Ishikawa (cell line): ENCODE results near the gene CACNG7.

Experiments
- CEBPB ChIP-seq: IDR thresholded peaks from 2 replicates; pipeline ENCODE4 v1.6.1; 2012
- CREB1 ChIP-seq: IDR thresholded peaks from 2 replicates; pipeline ENCODE4 v1.6.1; 2012; ENCODE audit warnings: low read depth
- EGR1 ChIP-seq: IDR thresholded peaks from 2 replicates; pipeline ENCODE4 v1.6.1; 2012
- EP300 ChIP-seq: IDR thresholded peaks from 2 replicates; pipeline ENCODE4 v1.6.1; 2012; ENCODE audit warnings: borderline replicate concordance
- FOXM1 ChIP-seq: IDR thresholded peaks from 2 replicates; pipeline ENCODE4 v1.6.1; 2012; ENCODE audit warnings: low read depth, borderline replicate concordance
- MAX ChIP-seq: IDR thresholded peaks from 2 replicates; pipeline ENCODE4 v1.6.1; 2012
- RAD21 ChIP-seq: IDR thresholded peaks from 2 replicates; pipeline ENCODE4 v1.6.1; 2012; ENCODE audit warnings: low read depth
- TAF1 ChIP-seq: IDR thresholded peaks from 2 replicates; pipeline ENCODE4 v1.6.1; 2012; ENCODE audit warnings: low read depth, mild to moderate bottlenecking
- TEAD4 ChIP-seq: IDR thresholded peaks from 2 replicates; pipeline ENCODE4 v1.6.1; 2012
- YY1 ChIP-seq: IDR thresholded peaks from 2 replicates; pipeline ENCODE4 v1.6.1; 2012; ENCODE audit warnings: low read depth

- TF ChIP-seq CREB1 (no peak), FOXM1 (no peak), TEAD4 (no peak), YY1 (no peak), EP300 (no peak), MAX (no peak), EGR1 (no peak), RAD21 (no peak), TAF1 (no peak), CEBPB (no peak)
These were observed 43.6 kb upstream of the CACNG7 start for GRCh38 chr19:53865523-53865917.
